Testis (tissue), 3 donors: Measurements from ENCODE around the gene SYPL1. TPM values are rescaled to one million over a fixed set of nuclear protein-coding genes. Genes with fewer than 3 reads are reported as not detected.

Experiments used
- DNase-seq: peaks from one replicate; pipeline ENCODE4 v3.0.0-alpha.2; 2019
- H3K27ac ChIP-seq, 2 donors: fragments of 200-600 bp; sonication (generic); one replicate each; pipeline ENCODE4 v1.5.1; 2019
- H3K27me3 ChIP-seq: fragments of 200-600 bp; sonication (generic); one replicate; pipeline ENCODE4 v1.5.1; 2019
- H3K36me3 ChIP-seq: fragments of 200-600 bp; sonication (generic); one replicate; pipeline ENCODE4 v1.5.1; 2017; ENCODE audit warnings: low read depth; ENCODE audit errors: missing control alignments
- H3K4me1 ChIP-seq: fragments of 200-600 bp; sonication (generic); one replicate; pipeline ENCODE4 v1.5.1; 2019
- H3K4me3 ChIP-seq, 2 donors: fragments of 200-600 bp; sonication (generic); one replicate each; pipeline ENCODE4 v1.5.1; 2017 to 2019
- H3K9me3 ChIP-seq: fragments of 200-600 bp; sonication (generic); one replicate; pipeline ENCODE4 v1.5.1; 2017
- POLR2A ChIP-seq: fragments of 450-650 bp; IDR thresholded peaks from one replicate; pipeline ENCODE4 v1.6.1; 2017; ENCODE audit warnings: antibody characterized with exemption, mild to moderate bottlenecking, moderate library complexity
- WGBS, 2 donors: methylation state at CpG; one replicate each; pipeline ENCODE4 v1.1.5; 2018; 5-methylcytosine and 5-hydroxymethylcytosine counted together
- intact Hi-C: fragments of 100-400 bp; cut with DNase I; formaldehyde crosslinking; loops from one replicate; pipeline ENCODE4 v1.15.1; 2023; ENCODE audit warnings: low total_unique reads
- polyA plus RNA-seq: library from polyadenylated mRNA; stranded (reverse); fragments of 350-450 nt; fragmentation: Illumina TruSeq; extraction: RNeasy Lipid Tissue Mini Kit (QIAGEN cat#74804); gene quantifications from one replicate; pipeline ENCODE4 v1.2.3, GENCODE V29; 2014; ENCODE audit warnings: low read depth, low replicate concordance; ENCODE audit not compliant: insufficient read depth
- total RNA-seq, 2 donors: library from RNA; depleted of rRNA; stranded (reverse); fragments of >200 nt; gene quantifications; one replicate each; pipeline ENCODE4 v1.2.3, GENCODE V29; 2016
- TF ChIP-seq, protein P1 (sequence below), 3 experiments: fragments of 450-650 bp in 2 of 3; fragments of 200-600 bp in 1 of 3; sonication (generic) in 1 of 3; IDR thresholded peaks; one replicate each; pipeline ENCODE4 v1.5.1; 2016 to 2019; ENCODE audit warnings: antibody characterized with exemption in 3 of 3, mild to moderate bottlenecking in 2 of 3, moderate library complexity in 1 of 3

The SYPL1 gene
- total and polyA plus RNA-seq, 3 donors from 2014 or later: 100.0 to 209 (median 116) TPM

DNA sequence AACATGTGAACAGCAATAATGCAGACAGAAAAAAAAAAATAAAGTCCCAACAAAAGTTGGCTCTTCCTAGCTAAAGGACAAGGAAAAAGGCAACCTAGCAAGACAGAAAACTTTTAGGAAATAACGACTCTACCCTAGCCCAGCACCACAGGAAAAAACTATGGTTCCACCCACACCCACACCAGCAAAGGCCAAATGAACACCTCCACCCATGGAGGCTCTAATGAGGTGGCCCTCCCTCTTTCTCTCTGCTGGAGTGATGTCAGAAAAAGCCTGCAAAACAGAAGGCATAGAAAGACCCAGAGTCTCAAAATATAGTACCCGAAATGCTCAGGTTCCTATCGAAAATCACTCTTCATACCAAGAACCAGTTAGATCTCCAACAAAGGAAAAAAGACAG is 28.4 kb downstream of the SYPL1 start:
- no peaks in the 10 kb centered on the region for H3K36me3 ChIP-seq
- H3K4me1 ChIP-seq: no peaks in the 10 kb centered on the region
- intact Hi-C loops: no loop called here
- H3K4me3 ChIP-seq: no peak overlapping the region
- no peaks in the 10 kb centered on the region for H3K9me3 ChIP-seq
- no peak for DNase-seq
- TF ChIP-seq, protein P1, sequence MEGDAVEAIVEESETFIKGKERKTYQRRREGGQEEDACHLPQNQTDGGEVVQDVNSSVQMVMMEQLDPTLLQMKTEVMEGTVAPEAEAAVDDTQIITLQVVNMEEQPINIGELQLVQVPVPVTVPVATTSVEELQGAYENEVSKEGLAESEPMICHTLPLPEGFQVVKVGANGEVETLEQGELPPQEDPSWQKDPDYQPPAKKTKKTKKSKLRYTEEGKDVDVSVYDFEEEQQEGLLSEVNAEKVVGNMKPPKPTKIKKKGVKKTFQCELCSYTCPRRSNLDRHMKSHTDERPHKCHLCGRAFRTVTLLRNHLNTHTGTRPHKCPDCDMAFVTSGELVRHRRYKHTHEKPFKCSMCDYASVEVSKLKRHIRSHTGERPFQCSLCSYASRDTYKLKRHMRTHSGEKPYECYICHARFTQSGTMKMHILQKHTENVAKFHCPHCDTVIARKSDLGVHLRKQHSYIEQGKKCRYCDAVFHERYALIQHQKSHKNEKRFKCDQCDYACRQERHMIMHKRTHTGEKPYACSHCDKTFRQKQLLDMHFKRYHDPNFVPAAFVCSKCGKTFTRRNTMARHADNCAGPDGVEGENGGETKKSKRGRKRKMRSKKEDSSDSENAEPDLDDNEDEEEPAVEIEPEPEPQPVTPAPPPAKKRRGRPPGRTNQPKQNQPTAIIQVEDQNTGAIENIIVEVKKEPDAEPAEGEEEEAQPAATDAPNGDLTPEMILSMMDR (IDR thresholded peaks at IDR 0.05): no peak
- no peak overlapping the region for H3K27ac ChIP-seq
- WGBS, 2 donors: 69 to 86% methylated on average over 3 of the region's 3 CpGs
- H3K27me3 ChIP-seq: no peaks in the 10 kb centered on the region

DNA sequence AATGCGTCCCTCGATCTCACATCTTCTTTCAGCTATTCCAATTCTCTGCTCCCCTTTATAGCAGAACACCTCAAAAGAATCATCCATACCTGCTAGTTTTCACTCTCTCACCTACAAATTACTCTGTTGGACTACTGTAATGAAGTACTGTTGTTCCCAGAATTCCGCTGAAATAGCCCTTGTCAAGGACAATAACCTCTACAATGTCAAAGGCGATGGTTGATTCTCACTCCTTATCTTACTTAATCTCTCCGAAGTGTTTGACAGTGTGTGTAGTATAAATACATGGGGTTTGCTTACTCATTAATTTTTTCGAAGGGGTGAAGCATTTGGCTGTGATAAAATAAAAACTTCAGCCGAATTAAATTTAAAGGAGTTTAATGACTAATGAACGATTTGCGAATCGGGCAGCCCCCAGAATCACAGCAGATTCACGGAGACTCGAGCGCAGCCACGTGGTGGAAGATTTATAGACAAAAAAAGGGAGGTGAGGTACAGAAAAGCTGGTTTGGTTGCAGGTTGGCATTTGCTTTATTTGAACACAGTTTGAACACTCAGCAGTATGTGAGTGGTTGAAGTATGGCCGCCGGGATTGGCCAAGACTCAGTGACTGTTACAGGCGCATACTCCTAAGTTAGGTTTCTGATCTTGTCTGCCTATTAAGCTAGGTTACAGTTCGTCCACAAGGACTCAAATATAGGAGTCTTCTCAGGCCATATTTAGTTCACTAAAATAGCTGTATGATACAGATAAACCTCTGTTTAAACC is 29.8 kb downstream of the SYPL1 start:
- Histone ChIP-seq H3K27ac (no peak overlapping the region), H3K27me3 (no peaks in the 10 kb centered on the region), H3K4me3 (no peak overlapping the region), H3K36me3 (no peaks in the 10 kb centered on the region), H3K9me3 (no peaks in the 10 kb centered on the region), H3K4me1 (no peaks in the 10 kb centered on the region)
- intact Hi-C loops: no loop called here
- TF ChIP-seq, protein P1 (IDR thresholded peaks at IDR 0.05): no peak
- no peak for TF ChIP-seq POLR2A
- DNase-seq: no peak
- 52 to 59% methylated on average over 18 of the region's 18 CpGs for WGBS, 2 donors

DNA sequence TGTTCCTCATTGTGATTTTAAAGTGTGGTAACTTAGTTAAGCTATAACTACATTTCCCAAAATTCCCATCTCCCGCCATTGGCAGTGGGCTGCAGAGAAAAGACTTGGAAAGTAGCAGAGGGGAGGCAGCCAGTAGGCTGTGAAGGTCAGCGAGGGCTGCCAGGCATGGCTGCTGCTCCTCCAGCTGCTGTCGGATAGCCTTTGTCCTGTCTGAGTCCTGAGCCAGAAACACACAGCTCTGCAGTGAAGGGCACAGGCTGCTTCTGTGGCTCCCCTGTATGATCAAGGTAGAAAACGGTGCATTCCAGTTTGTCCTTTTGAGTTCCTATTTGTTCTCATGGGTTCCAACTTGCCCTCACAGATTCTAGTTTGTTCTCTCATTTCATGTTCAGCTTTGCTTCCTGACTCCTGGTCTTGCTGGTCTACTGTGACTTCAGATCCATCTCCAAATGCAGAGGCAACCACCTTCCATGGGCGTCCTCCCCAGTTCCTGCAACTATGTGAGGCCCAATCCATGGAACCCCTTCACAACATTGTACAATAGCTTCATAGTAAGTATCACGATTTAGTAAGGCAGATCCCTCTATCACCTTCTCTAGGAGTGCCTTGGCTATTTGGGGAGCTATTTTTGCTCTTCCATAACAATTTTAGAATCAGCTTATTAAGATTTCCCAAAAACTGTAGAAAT is 31.7 kb downstream of the SYPL1 start:
- H3K9me3 ChIP-seq: no peaks in the 10 kb centered on the region
- H3K4me1 ChIP-seq: no peaks in the 10 kb centered on the region
- no peak for DNase-seq
- H3K27me3 ChIP-seq: no peaks in the 10 kb centered on the region
- H3K4me3 ChIP-seq: no peak overlapping the region
- WGBS, 2 donors: 75 to 81% methylated on average over 6 of the region's 6 CpGs
- intact Hi-C loops: no loop called here
- H3K36me3 ChIP-seq: no peaks in the 10 kb centered on the region
- TF ChIP-seq POLR2A: no peak
- TF ChIP-seq, protein P1 (IDR thresholded peaks at IDR 0.05): no peak
- H3K27ac ChIP-seq: no peak overlapping the region

DNA sequence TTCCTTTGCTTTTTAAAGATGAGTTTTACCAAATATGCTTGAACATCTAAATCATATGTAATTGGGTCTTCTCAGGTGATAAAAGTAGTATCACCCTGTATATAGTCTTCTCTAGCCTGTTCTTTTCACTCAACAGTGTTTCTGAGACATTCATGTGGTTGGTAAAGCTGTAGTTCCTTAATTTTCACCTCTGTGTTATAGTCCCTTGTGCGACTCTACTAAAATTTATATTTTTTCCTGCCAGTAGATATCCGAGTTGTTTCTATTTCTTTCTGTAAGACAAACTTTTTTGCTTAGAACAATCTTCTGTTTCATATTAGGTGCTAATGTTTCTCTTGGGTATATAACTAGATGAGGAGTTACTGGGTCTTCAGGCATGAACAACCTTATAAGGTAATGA is 35.6 kb downstream of the SYPL1 start:
- Histone ChIP-seq H3K27ac (no peak overlapping the region), H3K9me3 (no peaks in the 10 kb centered on the region), H3K36me3 (no peaks in the 10 kb centered on the region), H3K4me1 (peaks cover 4% of the 10 kb centered on the region), H3K27me3 (no peaks in the 10 kb centered on the region), H3K4me3 (no peak overlapping the region)
- TF ChIP-seq POLR2A: no peak
- TF ChIP-seq, protein P1 (IDR thresholded peaks at IDR 0.05): no peak
- intact Hi-C loops: no loop called here
- WGBS, 2 donors: 89% methylated on average over 2 of the region's 2 CpGs
- DNase-seq: no peak
